SK-N-MC (cell line): ENCODE results near the gene GABRG3.

Experiments
- DNase-seq: peaks from one replicate; pipeline ENCODE4 v3.0.0-alpha.2; 2011; ENCODE audit warnings: low read depth, low spot score
- H3K27ac ChIP-seq: fragments of 200-600 bp; sonication (generic); 2 replicates; pipeline ENCODE4 v1.5.1; 2016; ENCODE audit warnings: mixed run types
- H3K36me3 ChIP-seq: fragments of 200-600 bp; sonication (generic); 2 replicates; pipeline ENCODE4 v1.6.1; 2017; ENCODE audit warnings: antibody characterized with exemption, low read length, mixed read lengths; ENCODE audit not compliant: insufficient read depth
- H3K4me3 ChIP-seq: fragments of 200-600 bp; sonication (generic); 2 replicates; pipeline ENCODE4 v1.5.1; 2016
- H3K9ac ChIP-seq: fragments of 200-600 bp; sonication (generic); 2 replicates; pipeline ENCODE4 v1.8.0; 2017; ENCODE audit warnings: mixed run types, mixed read lengths; ENCODE audit not compliant: insufficient read length
- H3K9me3 ChIP-seq: fragments of 200-600 bp; sonication (generic); 2 replicates; pipeline ENCODE4 v1.6.1; 2017; ENCODE audit warnings: low read depth, mild to moderate bottlenecking, antibody characterized with exemption, low read length, moderate library complexity, mixed read lengths
- EZH2 ChIP-seq: fragments of 200-600 bp; sonication (generic); IDR thresholded peaks from one replicate; pipeline ENCODE4 v1.6.1; 2017; ENCODE audit warnings: antibody characterized with exemption
- FOXP2 ChIP-seq: optimal IDR thresholded peaks from 2 replicates; pipeline ENCODE3; 2011; ENCODE audit warnings: mild to moderate bottlenecking, moderate library complexity; ENCODE audit not compliant: insufficient read depth; ENCODE audit errors: extremely low read length, control extremely low read depth
- POLR2AphosphoS5 ChIP-seq: IDR thresholded peaks from 2 replicates; pipeline ENCODE4 v1.6.1; 2012; ENCODE audit warnings: mild to moderate bottlenecking, low read depth, low read length, borderline replicate concordance

GABRG3 gene

GRCh38 chr15:27418726-27419125, 447.7 kb downstream of the GABRG3 start:
- no peaks in the 10 kb centered on the region for H3K36me3 ChIP-seq
- no peaks in the 10 kb centered on the region for H3K9me3 ChIP-seq
- DNase-seq, result no peak
- no peak overlapping the region for H3K27ac ChIP-seq
- H3K4me3 ChIP-seq, result no peak overlapping the region
- TF ChIP-seq POLR2AphosphoS5 (no peak), EZH2 (no peak), FOXP2 (no peak)
- no peak overlapping the region for H3K9ac ChIP-seq

- no peak overlapping the region for H3K4me3 ChIP-seq
- TF ChIP-seq EZH2, result no peak
- TF ChIP-seq FOXP2, result no peak
- no peak for TF ChIP-seq POLR2AphosphoS5
- H3K9me3 ChIP-seq, result no peaks in the 10 kb centered on the region
- H3K9ac ChIP-seq, result no peak overlapping the region
- H3K27ac ChIP-seq, result no peak overlapping the region
- no peaks in the 10 kb centered on the region for H3K36me3 ChIP-seq
- DNase-seq, result no peak
Observed at GRCh38 chr15:27422997-27423396, 452.0 kb downstream of the GABRG3 start.

GRCh38 chr15:27426805-27427204, 455.8 kb downstream of the GABRG3 start:
- no peak for DNase-seq
- H3K9ac ChIP-seq, result no peak overlapping the region
- TF ChIP-seq FOXP2, result no peak
- H3K4me3 ChIP-seq, result no peak overlapping the region
- no peak overlapping the region for H3K27ac ChIP-seq
- H3K9me3 ChIP-seq, result no peaks in the 10 kb centered on the region
- no peaks in the 10 kb centered on the region for H3K36me3 ChIP-seq

- no peak for TF ChIP-seq EZH2
- no peak for TF ChIP-seq FOXP2
- no peak for TF ChIP-seq POLR2AphosphoS5
- Histone ChIP-seq H3K9me3 (no peaks in the 10 kb centered on the region), H3K27ac (no peak overlapping the region), H3K36me3 (no peaks in the 10 kb centered on the region), H3K4me3 (no peak overlapping the region), H3K9ac (no peak overlapping the region)
- DNase-seq, result no peak
Observed at GRCh38 chr15:27427276-27427675, 456.3 kb downstream of the GABRG3 start.

GRCh38 chr15:27428151-27428550, 457.2 kb downstream of the GABRG3 start:
- Histone ChIP-seq H3K9ac (no peak overlapping the region), H3K9me3 (no peaks in the 10 kb centered on the region), H3K36me3 (no peaks in the 10 kb centered on the region), H3K27ac (no peak overlapping the region), H3K4me3 (no peak overlapping the region)
- no peak for DNase-seq
- TF ChIP-seq FOXP2, result no peak

- Histone ChIP-seq H3K36me3 (no peaks in the 10 kb centered on the region), H3K9me3 (no peaks in the 10 kb centered on the region), H3K27ac (no peak overlapping the region)
Observed at GRCh38 chr15:27429577-27429976, 458.6 kb downstream of the GABRG3 start.

GRCh38 chr15:27433604-27434003, 462.6 kb downstream of the GABRG3 start:
- Histone ChIP-seq H3K27ac (no peak overlapping the region), H3K9me3 (no peaks in the 10 kb centered on the region), H3K36me3 (no peaks in the 10 kb centered on the region), H3K4me3 (no peak overlapping the region), H3K9ac (no peak overlapping the region)
- TF ChIP-seq EZH2 (no peak), FOXP2 (no peak), POLR2AphosphoS5 (no peak)
- DNase-seq, result no peak

More at GRCh38 chr15:27429577-27429976, 458.6 kb downstream of the GABRG3 start:
- Histone ChIP-seq H3K9ac (no peak overlapping the region), H3K4me3 (no peak overlapping the region)
- no peak for DNase-seq
- TF ChIP-seq POLR2AphosphoS5, result no peak
- no peak for TF ChIP-seq EZH2
- TF ChIP-seq FOXP2, result no peak

- Histone ChIP-seq H3K4me3 (no peak overlapping the region), H3K36me3 (no peaks in the 10 kb centered on the region), H3K9ac (no peak overlapping the region), H3K9me3 (no peaks in the 10 kb centered on the region), H3K27ac (no peak overlapping the region)
- no peak for DNase-seq
- no peak for TF ChIP-seq POLR2AphosphoS5
- TF ChIP-seq FOXP2, result no peak
- no peak for TF ChIP-seq EZH2
Observed at GRCh38 chr15:27438403-27439375, 467.7 kb downstream of the GABRG3 start.

GRCh38 chr15:27441120-27441519, 470.1 kb downstream of the GABRG3 start:
- DNase-seq, result no peak
- Histone ChIP-seq H3K27ac (no peak overlapping the region), H3K9ac (no peak overlapping the region), H3K36me3 (no peaks in the 10 kb centered on the region), H3K9me3 (no peaks in the 10 kb centered on the region), H3K4me3 (no peak overlapping the region)
- no peak for TF ChIP-seq FOXP2
- TF ChIP-seq EZH2, result no peak
- no peak for TF ChIP-seq POLR2AphosphoS5
